ENCODE measurements around the gene CRYAB. TPM values are rescaled to one million over a fixed set of nuclear protein-coding genes. Genes with fewer than 3 reads are reported as not detected.

Gene CRYAB
- total RNA-seq, 4 donors from 2014 or later, result 7.7 to 32.2 (median 14.9) TPM

GRCh38 chr11:111917788-111918187 lies 6.2 kb upstream of the CRYAB start:
- Histone ChIP-seq H3K9me3 (no peaks in the 10 kb centered on the region), H3K4me1 (peaks cover 0 to 8% (median 0%) of the 10 kb centered on the region in 4 donors), H3K27me3 (no peaks in the 10 kb centered on the region), H3K4me3 (no peak overlapping the region), H3K27ac (peak overlapping the region in 3 of 4 donors; percentile 62 to 88 (median 84)), H3K36me3 (no peaks in the 10 kb centered on the region)
- TF ChIP-seq CTCF (IDR thresholded peaks at IDR 0.05), result no peak
- DNase-seq, result no peak

- TF ChIP-seq POLR2A (IDR thresholded peaks at IDR 0.05) (no peak), CTCF (IDR thresholded peaks at IDR 0.05) (no peak)
- no peaks in the 10 kb centered on the region for H3K36me3 ChIP-seq
- H3K9me3 ChIP-seq, result no peaks in the 10 kb centered on the region
- H3K27me3 ChIP-seq, result no peaks in the 10 kb centered on the region
- peaks cover 0 to 8% (median 0%) of the 10 kb centered on the region in 4 donors for H3K4me1 ChIP-seq
- H3K27ac ChIP-seq, result no peak overlapping the region
- H3K4me3 ChIP-seq, result no peak overlapping the region
- DNase-seq, result no peak
Observed at GRCh38 chr11:111917312-111917711, 5.7 kb upstream of the CRYAB start.

- no peaks in the 10 kb centered on the region for H3K9me3 ChIP-seq
- H3K36me3 ChIP-seq, result no peaks in the 10 kb centered on the region
- TF ChIP-seq CTCF (IDR thresholded peaks at IDR 0.05), result no peak
- no peak for TF ChIP-seq POLR2A (IDR thresholded peaks at IDR 0.05)
- no peak overlapping the region for H3K4me3 ChIP-seq
- DNase-seq, result no peak
- H3K4me1 ChIP-seq, result peaks cover 0 to 8% (median 0%) of the 10 kb centered on the region in 4 donors
- no peaks in the 10 kb centered on the region for H3K27me3 ChIP-seq
- no peak overlapping the region for H3K27ac ChIP-seq
Observed at GRCh38 chr11:111916768-111917167, 5.2 kb upstream of the CRYAB start.

GRCh38 chr11:111913997-111914396 lies 2.4 kb upstream of the CRYAB start:
- Histone ChIP-seq H3K4me3 (peak overlapping the region in 3 of 4 donors; percentile 22 to 54 (median 37)), H3K27ac (peak overlapping the region; percentile 63 to 89 (median 71))
- no peak for DNase-seq

GRCh38 chr11:111913031-111913861 lies 1.7 kb upstream of the CRYAB start:
- peak overlapping the region; percentile 63 to 89 (median 71) for H3K27ac ChIP-seq
- no peaks in the 10 kb centered on the region for H3K9me3 ChIP-seq
- peaks cover 0 to 6% (median 0%) of the 10 kb centered on the region in 4 donors for H3K4me1 ChIP-seq
- TF ChIP-seq CTCF (IDR thresholded peaks at IDR 0.05), result no peak
- H3K27me3 ChIP-seq, result no peaks in the 10 kb centered on the region
- peak overlapping the region; percentile 15 to 54 (median 30) for H3K4me3 ChIP-seq
- no peak for DNase-seq
- H3K36me3 ChIP-seq, result no peaks in the 10 kb centered on the region

More at GRCh38 chr11:111913997-111914396, 2.4 kb upstream of the CRYAB start:
- Histone ChIP-seq H3K27me3 (no peaks in the 10 kb centered on the region), H3K4me1 (peaks cover 0 to 8% (median 0%) of the 10 kb centered on the region in 4 donors), H3K9me3 (no peaks in the 10 kb centered on the region), H3K36me3 (no peaks in the 10 kb centered on the region)
- TF ChIP-seq POLR2A (IDR thresholded peaks at IDR 0.05) (no peak), CTCF (IDR thresholded peaks at IDR 0.05) (no peak)
